Measurements from ENCODE around the gene RNF114.
"Not testable (repeated sequence)": the region's sequence is repeated elsewhere in the genome, so short reads cannot be mapped to it uniquely, and the experiment has no call there.

RNF114 gene

DNA sequence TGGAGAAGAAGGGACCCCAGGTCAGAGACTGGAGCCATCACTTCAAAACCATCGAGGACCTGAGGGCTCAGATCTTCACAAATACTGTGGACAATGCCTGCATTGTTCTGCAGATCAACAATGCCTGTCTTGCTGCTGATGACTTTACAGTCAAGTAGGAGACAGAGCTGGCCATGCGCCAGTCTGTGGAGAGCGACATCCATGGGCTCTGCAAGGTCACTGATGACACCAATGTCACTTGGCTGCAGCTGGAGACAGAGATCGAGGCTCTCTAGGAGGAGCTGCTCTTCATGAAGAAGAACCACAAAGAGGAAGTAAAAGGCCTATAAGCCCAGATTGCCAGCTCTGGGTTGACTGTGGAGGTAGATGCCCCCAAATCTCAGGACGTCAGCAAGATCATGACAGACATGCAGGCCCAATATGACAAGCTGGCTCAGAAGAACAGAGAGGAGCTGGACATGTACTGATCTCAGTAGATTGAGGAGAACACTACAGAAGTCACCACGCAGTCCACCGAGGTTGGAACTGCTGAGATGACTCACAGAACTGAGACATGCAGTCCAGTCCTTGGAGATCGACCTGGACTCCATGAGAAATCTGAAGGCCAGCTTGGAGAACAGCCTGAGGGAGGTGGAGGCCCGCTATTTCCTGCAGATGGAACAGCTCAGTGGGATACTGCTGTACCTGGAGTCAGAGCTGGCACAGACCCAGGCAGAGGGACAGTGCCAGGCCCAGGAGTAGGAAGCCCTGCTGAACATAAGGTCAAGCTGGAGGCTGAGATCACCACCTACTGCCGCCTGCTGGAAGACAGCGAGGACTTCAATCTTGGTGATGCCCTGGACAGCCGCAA is 21.1 kb downstream of the RNF114 start:
- DNase-seq (ENCODE audit: low read depth); H3K4me3 ChIP-seq (ENCODE audit: low read depth, low read length): not testable (repeated sequence)
- TF ChIP-seq, protein P1, sequence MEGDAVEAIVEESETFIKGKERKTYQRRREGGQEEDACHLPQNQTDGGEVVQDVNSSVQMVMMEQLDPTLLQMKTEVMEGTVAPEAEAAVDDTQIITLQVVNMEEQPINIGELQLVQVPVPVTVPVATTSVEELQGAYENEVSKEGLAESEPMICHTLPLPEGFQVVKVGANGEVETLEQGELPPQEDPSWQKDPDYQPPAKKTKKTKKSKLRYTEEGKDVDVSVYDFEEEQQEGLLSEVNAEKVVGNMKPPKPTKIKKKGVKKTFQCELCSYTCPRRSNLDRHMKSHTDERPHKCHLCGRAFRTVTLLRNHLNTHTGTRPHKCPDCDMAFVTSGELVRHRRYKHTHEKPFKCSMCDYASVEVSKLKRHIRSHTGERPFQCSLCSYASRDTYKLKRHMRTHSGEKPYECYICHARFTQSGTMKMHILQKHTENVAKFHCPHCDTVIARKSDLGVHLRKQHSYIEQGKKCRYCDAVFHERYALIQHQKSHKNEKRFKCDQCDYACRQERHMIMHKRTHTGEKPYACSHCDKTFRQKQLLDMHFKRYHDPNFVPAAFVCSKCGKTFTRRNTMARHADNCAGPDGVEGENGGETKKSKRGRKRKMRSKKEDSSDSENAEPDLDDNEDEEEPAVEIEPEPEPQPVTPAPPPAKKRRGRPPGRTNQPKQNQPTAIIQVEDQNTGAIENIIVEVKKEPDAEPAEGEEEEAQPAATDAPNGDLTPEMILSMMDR (conservative IDR thresholded peaks at IDR 0.05; ENCODE audit: low read depth, low read length): peak; percentile 10

DNA sequence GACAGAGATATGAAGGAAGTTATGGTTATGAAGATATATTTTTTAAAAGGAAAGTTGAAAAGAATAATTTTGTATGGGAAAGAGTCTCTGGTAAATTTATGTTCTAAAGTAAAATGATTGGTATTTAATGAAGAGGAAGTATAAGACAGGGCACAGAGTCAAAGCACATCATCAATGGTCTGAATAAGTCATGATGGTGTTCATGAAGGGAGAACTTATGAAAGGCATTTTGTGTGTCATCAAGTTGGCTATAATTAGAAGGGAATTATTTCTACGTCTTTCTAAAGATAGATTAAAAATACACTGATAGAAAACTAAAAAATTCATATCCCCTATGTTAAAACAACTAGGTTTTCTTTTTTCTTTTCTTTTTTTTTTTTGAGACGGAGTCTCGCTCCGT is 25.2 kb downstream of the RNF114 start:
- no peak overlapping the region for H3K4me3 ChIP-seq (ENCODE audit: low read depth, low read length)
- TF ChIP-seq, protein P1 (conservative IDR thresholded peaks at IDR 0.05; ENCODE audit: low read depth, low read length): no peak
- DNase-seq (ENCODE audit: low read depth): no peak

DNA sequence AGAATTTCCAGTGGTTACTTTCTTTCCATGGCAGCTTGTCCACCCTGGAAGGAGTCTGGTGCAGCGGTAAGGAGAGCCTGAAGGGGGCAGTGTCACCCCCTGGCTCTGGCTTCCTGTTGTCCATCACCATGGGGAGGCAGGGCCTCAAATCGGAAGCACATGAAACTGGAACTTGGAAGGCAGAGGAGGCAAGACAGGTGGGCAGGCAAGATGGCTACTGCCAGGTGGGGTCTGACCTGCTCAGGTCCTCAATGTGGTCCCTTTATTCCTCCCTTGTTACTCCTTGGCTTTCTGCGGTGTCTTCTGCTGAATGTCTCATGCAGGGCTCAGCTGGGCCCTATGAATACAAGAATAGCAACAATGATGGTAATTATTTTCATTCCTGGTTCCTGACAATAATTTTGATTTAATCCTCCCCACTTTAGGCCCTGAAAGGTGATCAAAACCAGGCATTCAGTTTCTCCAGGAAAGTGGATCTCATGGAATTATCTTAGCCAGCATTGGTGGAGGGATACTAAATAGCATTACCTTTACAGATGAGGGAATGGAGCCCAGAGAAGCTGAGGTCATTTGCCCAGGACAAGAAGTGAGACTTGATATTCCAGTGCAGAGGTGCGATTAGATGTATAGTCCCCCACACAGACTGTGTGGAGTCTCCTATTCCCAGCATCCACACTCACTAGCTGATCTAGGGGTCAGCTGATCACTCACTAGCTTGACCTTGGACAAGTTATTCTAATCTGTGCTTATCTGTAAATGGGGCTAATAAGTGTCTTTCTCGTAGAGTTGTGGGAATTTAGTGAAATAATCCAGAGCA is 29.0 kb downstream of the RNF114 start:
- TF ChIP-seq, protein P1 (conservative IDR thresholded peaks at IDR 0.05; ENCODE audit: low read depth, low read length): peak; percentile 84
- H3K4me3 ChIP-seq (ENCODE audit: low read depth, low read length): no peak overlapping the region
- peak; percentile 69 for DNase-seq (ENCODE audit: low read depth)

DNA sequence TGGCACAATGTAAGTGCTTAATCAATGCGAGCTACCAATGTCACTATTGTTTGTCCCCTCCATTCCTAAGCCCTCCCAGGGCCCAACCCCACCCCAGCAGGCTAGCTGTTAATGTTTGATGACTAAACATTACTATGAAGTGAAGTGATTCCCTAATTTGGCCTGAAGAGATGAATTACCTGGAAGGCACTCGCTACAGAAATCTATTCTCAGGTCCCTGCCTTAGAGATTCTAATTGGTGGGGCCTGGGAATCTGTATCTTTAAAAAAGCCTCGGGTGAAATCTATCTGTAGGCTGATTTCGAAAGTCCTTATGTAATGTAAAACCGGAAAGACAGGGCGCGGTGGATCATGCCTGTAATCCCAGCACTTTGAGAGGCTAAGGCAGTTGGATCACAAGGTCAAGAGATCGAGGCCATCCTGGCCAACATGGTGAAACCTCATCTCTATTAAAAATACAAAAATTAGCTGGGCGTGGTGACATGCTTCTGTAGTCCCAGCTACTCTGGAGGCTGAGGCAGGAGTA is 29.6 kb downstream of the RNF114 start:
- no peak for DNase-seq (ENCODE audit: low read depth)
- TF ChIP-seq, protein P1 (conservative IDR thresholded peaks at IDR 0.05; ENCODE audit: low read depth, low read length): no peak
- H3K4me3 ChIP-seq (ENCODE audit: low read depth, low read length): no peak overlapping the region

DNA sequence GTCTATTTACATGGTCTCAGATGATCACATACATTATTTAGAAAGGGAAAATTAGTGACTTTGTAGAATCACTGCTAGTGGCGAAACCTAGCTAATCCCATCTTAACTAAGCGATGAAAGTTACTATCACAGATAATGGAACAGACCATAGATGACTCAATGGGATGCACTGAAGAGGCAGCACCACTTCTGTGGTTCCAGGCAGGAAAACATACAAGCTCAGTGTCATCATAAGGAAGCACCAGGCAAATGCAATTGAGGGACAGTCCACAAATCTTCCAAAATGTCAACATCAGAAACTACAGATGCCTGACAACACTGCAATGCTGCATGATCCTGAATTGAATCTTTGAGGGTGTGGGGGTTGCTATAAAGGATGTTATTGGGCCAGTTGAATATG is 30.7 kb downstream of the RNF114 start:
- no peak for DNase-seq (ENCODE audit: low read depth)
- TF ChIP-seq, protein P1 (conservative IDR thresholded peaks at IDR 0.05; ENCODE audit: low read depth, low read length): no peak
- no peak overlapping the region for H3K4me3 ChIP-seq (ENCODE audit: low read depth, low read length)

DNA sequence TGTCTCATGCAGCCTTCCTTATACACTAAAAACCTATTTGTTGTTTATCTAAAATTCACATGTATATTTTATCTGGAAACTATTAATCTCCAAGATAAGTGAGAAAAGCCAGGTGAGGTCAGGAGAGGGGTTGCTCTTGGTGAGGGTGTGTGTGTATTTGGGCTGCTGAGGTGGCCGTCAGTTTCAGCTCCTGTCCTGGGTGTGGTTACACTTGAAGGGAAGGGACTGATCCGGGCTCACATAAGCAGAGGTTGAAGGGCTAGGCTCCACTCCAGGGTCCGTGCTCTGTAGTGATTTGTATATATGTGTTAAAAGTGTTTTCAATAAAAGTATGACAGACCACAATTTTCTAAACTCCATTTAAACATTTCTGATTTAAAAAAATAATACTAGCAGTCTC is 33.0 kb downstream of the RNF114 start:
- H3K4me3 ChIP-seq (ENCODE audit: low read depth, low read length): no peak overlapping the region
- DNase-seq (ENCODE audit: low read depth): no peak
- TF ChIP-seq, protein P1 (conservative IDR thresholded peaks at IDR 0.05; ENCODE audit: low read depth, low read length): no peak

Data from choroid plexus epithelial cell (primary cell).